Body of pancreas (tissue), 4 donors: ENCODE data around the gene TAF1A. TPM values are rescaled to one million over a fixed set of nuclear protein-coding genes. Genes with fewer than 3 reads are reported as not detected.

Source experiments
- ATAC-seq: fragments of 150-250 bp; one replicate; pipeline ENCODE4 v1.9.1; 2016
- DNase-seq, 4 donors: peaks; one replicate each; pipeline ENCODE4 v3.0.0-alpha.2; 2019
- H3K27ac ChIP-seq, 4 donors: fragments of 200-600 bp; sonication (generic); 1 replicate in 3 of 4; 2 replicates in 1 of 4; pipeline versions ENCODE4 v1.5.1 to v1.6.1; 2016 to 2019; ENCODE audit warnings: mild to moderate bottlenecking in 1 of 4, mixed read lengths in 1 of 4, moderate library complexity in 1 of 4
- H3K27me3 ChIP-seq, 2 donors: fragments of 200-600 bp; sonication (generic); one replicate each; pipeline ENCODE4 v1.6.0; 2016; ENCODE audit warnings: mild to moderate bottlenecking in 1 of 2
- H3K36me3 ChIP-seq, 2 donors: fragments of 200-600 bp; sonication (generic); replicated peaks in 1 of 2; 2 replicates each; pipeline ENCODE4 v1.5.1; 2016; ENCODE audit warnings: low read depth in 2 of 2; ENCODE audit not compliant: insufficient read depth in 1 of 2
- H3K4me1 ChIP-seq: fragments of 200-600 bp; sonication (generic); one replicate; pipeline ENCODE4 v1.6.0; 2016
- H3K4me3 ChIP-seq, 2 donors: fragments of 200-600 bp; sonication (generic); 1 replicate in 1 of 2; 2 replicates in 1 of 2; pipeline ENCODE4 v1.5.1; 2016 to 2019
- H3K9me3 ChIP-seq, 3 donors: fragments of 200-600 bp; sonication (generic); 1 replicate in 2 of 3; 2 replicates in 1 of 3; pipeline ENCODE4 v1.5.1; 2016
- POLR2A ChIP-seq, 3 donors: fragments of 450-650 bp; IDR thresholded peaks; one replicate each; pipeline ENCODE4 v1.6.1; 2016; ENCODE audit warnings: antibody characterized with exemption in 3 of 3, mild to moderate bottlenecking in 2 of 3
- WGBS, 2 donors: methylation state at CpG; one replicate each; pipeline ENCODE4 v1.1.5; 2017; 5-methylcytosine and 5-hydroxymethylcytosine counted together
- intact Hi-C: fragments of 100-400 bp; cut with DNase I; formaldehyde crosslinking; loops from one replicate; pipeline ENCODE4 v1.15.1; 2023
- total RNA-seq, 2 donors: library from RNA; depleted of rRNA; stranded (reverse); fragments of >200 nt; gene quantifications; one replicate each; pipeline ENCODE4 v1.1.0, GENCODE V29; 2016
- TF ChIP-seq, protein P1 (sequence below), 7 experiments: fragments of 450-650 bp in 4 of 7; fragments of 200-600 bp in 3 of 7; sonication (generic) in 3 of 7; IDR thresholded peaks; one replicate each; pipeline ENCODE4 v1.5.1; 2016 to 2019; ENCODE audit warnings: antibody characterized with exemption in 7 of 7

Gene TAF1A
- total RNA-seq, 2 donors from 2014 or later: 0.99 to 15.8 TPM

DNA sequence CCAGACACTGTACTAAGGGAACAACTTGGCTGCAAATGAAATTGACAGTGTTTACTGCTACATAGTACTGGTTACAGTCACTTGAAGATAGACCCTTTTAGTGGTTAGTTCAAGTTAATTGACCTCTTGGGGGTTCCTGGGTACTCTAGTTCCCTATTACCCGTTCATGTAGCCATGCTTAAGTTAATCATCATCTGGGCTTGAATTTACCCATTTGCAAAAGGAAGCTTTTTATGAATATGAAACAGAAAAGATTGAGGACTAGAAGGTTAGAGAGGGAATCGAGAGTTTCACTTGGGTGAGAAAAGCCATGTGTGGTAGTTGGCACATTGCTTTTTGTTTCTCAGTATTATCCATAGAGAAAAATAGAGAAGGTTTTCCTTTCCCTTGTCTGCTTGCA lies 30.8 kb upstream of the TAF1A start:
- H3K27me3 ChIP-seq: no peaks in the 10 kb centered on the region
- no peaks in the 10 kb centered on the region for H3K9me3 ChIP-seq
- no peak for TF ChIP-seq POLR2A (IDR thresholded peaks at IDR 0.05)
- TF ChIP-seq, protein P1, sequence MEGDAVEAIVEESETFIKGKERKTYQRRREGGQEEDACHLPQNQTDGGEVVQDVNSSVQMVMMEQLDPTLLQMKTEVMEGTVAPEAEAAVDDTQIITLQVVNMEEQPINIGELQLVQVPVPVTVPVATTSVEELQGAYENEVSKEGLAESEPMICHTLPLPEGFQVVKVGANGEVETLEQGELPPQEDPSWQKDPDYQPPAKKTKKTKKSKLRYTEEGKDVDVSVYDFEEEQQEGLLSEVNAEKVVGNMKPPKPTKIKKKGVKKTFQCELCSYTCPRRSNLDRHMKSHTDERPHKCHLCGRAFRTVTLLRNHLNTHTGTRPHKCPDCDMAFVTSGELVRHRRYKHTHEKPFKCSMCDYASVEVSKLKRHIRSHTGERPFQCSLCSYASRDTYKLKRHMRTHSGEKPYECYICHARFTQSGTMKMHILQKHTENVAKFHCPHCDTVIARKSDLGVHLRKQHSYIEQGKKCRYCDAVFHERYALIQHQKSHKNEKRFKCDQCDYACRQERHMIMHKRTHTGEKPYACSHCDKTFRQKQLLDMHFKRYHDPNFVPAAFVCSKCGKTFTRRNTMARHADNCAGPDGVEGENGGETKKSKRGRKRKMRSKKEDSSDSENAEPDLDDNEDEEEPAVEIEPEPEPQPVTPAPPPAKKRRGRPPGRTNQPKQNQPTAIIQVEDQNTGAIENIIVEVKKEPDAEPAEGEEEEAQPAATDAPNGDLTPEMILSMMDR (IDR thresholded peaks at IDR 0.05): no peak
- H3K4me3 ChIP-seq: no peak overlapping the region
- DNase-seq (no peak), ATAC-seq (no peak)
- H3K36me3 ChIP-seq: peaks cover 0 to under 1% of the 10 kb centered on the region in 2 donors
- 52 to 56% methylated on average over 2 of the region's 2 CpGs for WGBS, 2 donors
- intact Hi-C loops: no loop called here
- H3K4me1 ChIP-seq: peaks cover 29% of the 10 kb centered on the region
- H3K27ac ChIP-seq: no peak overlapping the region

DNA sequence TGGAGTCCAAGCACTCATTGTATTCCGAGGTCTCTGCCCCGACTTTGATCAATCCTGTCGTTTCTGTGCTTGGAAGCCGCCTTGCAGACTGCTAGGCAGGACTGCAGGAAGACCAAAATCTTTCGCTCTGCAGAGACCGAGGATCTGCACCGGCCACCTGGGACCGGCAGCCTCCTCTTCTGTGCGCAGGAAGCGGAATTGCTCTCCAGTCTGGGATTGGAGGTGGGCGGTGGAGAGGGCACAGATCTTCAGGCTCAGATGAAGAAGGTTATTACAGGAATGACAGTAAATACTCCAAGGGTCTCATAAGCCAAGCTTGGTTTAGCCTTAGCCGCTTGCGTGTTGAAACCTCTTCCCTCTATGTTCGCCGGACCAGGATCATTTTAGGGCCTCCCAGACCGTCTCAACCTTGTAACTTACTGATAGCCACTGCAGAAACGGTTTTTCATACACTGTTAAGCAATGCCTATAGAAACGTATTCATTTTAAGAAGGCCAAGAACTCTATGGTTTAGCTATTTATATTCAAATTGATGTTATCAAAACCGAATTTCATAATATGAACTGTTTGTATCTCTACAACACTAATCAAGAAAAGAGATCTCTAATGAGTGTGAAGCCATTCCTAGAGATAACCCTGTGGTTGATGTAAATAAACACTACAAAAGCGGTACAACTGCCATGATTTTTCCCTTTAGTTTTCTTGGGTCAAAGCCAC lies 29.3 kb upstream of the TAF1A start:
- intact Hi-C loops: no loop called here
- no peaks in the 10 kb centered on the region for H3K9me3 ChIP-seq
- no peaks in the 10 kb centered on the region for H3K27me3 ChIP-seq
- H3K36me3 ChIP-seq: no peaks in the 10 kb centered on the region
- no peak for ATAC-seq
- H3K27ac ChIP-seq: peak overlapping the region in 1 of 4 donors; percentile 89
- WGBS, 2 donors: 9 to 17% methylated on average over 12 to 20 of the region's 20 CpGs
- H3K4me1 ChIP-seq: peaks cover 29% of the 10 kb centered on the region
- peak; percentile 32 to 46 (median 41) for DNase-seq
- H3K4me3 ChIP-seq: peak overlapping the region; percentile 63 to 79
- TF ChIP-seq POLR2A (IDR thresholded peaks at IDR 0.05): peak in 1 of 3 donors; percentile 8
- TF ChIP-seq, protein P1 (IDR thresholded peaks at IDR 0.05): no peak

DNA sequence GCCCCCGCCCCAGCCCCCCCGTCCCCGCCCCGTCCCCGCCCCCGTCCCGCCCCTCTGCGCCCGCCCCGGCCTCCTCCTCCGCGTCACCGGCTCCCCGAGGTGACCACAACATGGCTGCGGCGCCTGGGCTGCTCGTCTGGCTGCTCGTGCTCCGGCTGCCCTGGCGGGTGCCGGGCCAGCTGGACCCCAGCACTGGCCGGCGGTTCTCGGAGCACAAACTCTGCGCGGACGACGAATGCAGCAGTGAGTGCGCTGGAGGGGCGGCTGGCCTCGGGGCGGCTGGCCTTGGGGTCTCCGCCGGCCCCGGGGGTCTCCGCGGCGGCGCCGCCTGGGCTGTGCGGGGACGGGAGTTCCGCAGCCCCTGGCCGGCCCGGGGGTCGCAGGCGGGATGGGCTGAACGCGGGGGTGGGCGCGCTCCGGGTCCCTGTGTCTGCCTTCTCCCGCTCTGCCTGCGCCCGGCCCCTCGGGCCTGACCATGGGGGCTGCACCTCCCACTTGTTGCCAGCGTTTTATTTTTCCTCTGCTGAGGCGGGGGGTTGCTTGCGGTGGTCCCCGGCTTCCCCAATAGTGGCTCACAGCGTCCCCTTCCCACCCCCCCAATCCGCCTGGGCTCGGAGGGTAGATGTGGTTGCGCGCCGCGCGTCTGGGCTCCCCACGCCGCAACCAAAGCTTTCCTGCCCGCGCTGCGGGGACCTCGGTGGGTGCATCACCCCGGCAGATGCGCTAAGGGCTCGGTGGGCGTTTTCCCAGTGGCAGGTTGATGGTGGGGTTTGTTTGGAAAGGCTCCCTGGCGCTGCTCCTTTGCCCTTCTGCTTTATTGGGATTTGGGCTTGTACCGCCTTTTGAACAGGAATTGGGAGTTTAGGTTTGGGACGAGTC lies 28.5 kb upstream of the TAF1A start, which contains the start of gene MIA3:
MIA3 (plus strand) TSS at position 97 of the 879 bp plus-strand sequence; CDS start at position 111, 14 bp downstream.
- H3K27ac ChIP-seq: peak within 1 kb of the TSS; percentile 46 to 89 (median 84)
- intact Hi-C loops: no loop called here

DNA sequence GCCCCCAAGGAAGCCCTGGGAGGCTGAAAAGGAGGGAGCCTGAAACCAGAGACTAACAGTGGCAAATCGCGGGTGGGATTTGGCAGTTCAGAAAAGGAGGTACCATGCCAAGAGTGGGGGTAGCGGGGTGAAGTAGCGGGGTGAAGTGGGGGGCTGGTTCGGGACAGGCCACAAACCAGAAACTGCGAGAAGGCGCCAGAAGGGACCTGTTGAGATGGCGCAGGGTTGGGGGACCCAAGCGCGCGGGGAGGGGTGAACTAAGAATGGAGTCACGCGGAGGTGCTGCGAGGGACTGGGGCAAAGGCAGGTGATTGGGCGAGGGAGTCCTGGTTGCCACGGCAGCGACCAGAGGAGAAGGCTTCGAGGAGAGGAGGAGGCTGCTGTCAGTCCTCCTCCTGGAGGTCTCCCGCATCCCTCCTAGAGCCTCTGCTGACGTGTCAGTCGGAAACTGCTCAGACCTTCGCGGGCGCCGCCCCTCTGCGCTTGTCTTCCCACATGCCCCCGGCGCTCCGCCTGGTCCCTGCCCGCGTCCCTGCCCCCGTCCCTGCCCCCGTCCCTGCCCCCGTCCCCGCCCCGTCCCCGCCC lies 27.7 kb upstream of the TAF1A start:
- H3K4me1 ChIP-seq: peaks cover 29% of the 10 kb centered on the region
- no peaks in the 10 kb centered on the region for H3K27me3 ChIP-seq
- WGBS, 2 donors: 1% methylated on average over 20 to 34 of the region's 37 CpGs
- H3K36me3 ChIP-seq: no peaks in the 10 kb centered on the region
- H3K9me3 ChIP-seq: no peaks in the 10 kb centered on the region
- peak; percentile 94 for ATAC-seq
- peak; percentile 97 to 98 (median 98) for DNase-seq
- TF ChIP-seq POLR2A (IDR thresholded peaks at IDR 0.05): peak; percentile 53 to 83 (median 79)
- TF ChIP-seq, protein P1 (IDR thresholded peaks at IDR 0.05): no peak
- peak overlapping the region; percentile 11 to 19 for H3K4me3 ChIP-seq
- peak overlapping the region; percentile 46 to 88 (median 80) for H3K27ac ChIP-seq
- intact Hi-C loops: no loop called here

More for the DNA sequence above, 28.5 kb upstream of the TAF1A start, which contains the start of gene MIA3:
- peaks cover 29% of the 10 kb centered on the region for H3K4me1 ChIP-seq
- no peaks in the 10 kb centered on the region for H3K27me3 ChIP-seq
- H3K9me3 ChIP-seq: no peaks in the 10 kb centered on the region
- peak within 1 kb of the TSS; percentile 63 to 79 for H3K4me3 ChIP-seq
- peak; percentile 72 for ATAC-seq
- TF ChIP-seq, protein P1 (IDR thresholded peaks at IDR 0.05): no peak
- peak in 1 of 3 donors; percentile 4 for TF ChIP-seq POLR2A (IDR thresholded peaks at IDR 0.05)
- WGBS, 2 donors: 0% methylated on average over 32 of the region's 81 CpGs; no CpG with 5 or more reads in 1 of the 2 donors
- peak in 3 of 4 donors; percentile 14 to 33 (median 28) for DNase-seq
- H3K36me3 ChIP-seq: no peaks in the 10 kb centered on the region
